ENCODE results near the gene THOC2. TPM values are rescaled to one million over a fixed set of nuclear protein-coding genes. Genes with fewer than 3 reads are reported as not detected.

The THOC2 gene
- polyA plus RNA-seq, 3 donors: 12.5 to 44.7 (median 21.4) TPM

GRCh38 chrX:123625477-123625876 is 107.4 kb downstream of the THOC2 start:
- Histone ChIP-seq H3K4me2 (replicated peaks; ENCODE audit: extremely low read depth, low read length, poor library complexity, severe bottlenecking) (no peak overlapping the region), H3K4me3 (replicated peaks in 1 of 3; ENCODE audit: low read depth in 2 of 3, low read length in 3 of 3) (no peak overlapping the region), H3K79me2 (ENCODE audit: insufficient read depth, low read length) (no peaks in the 10 kb centered on the region), H3K27me3 (ENCODE audit: control insufficient read depth in 2 of 2, insufficient read depth in 2 of 2, low read length in 2 of 2) (no peaks in the 10 kb centered on the region), H3K36me3 (replicated peaks in 1 of 2; ENCODE audit: control insufficient read depth in 1 of 2, insufficient read depth in 2 of 2, low read length in 2 of 2) (peaks cover 52 to 85% of the 10 kb centered on the region in 2 donors), H3K9me3 (replicated peaks in 1 of 2; ENCODE audit: control insufficient read depth in 1 of 2, insufficient read depth in 1 of 2, low read length in 2 of 2) (no peaks in the 10 kb centered on the region), H3K9ac (ENCODE audit: insufficient read depth, low read length, poor library complexity, severe bottlenecking) (no peak overlapping the region), H2AFZ (ENCODE audit: insufficient read depth, low read depth, low read length, poor library complexity, severe bottlenecking) (no peak overlapping the region), H3K27ac (ENCODE audit: low read depth in 1 of 2, low read length in 2 of 2) (no peak overlapping the region), H3K4me1 (ENCODE audit: control insufficient read depth in 1 of 2, insufficient read depth in 2 of 2, low read length in 2 of 2) (no peaks in the 10 kb centered on the region), H4K20me1 (ENCODE audit: insufficient read depth, low read length) (no peaks in the 10 kb centered on the region)
- Mint-ChIP-seq H3K9me3 (no peaks in the 10 kb centered on the region), H3K36me3 (peaks cover 53 to 63% of the 10 kb centered on the region in 2 donors), H3K27ac (no peak overlapping the region), H3K4me1 (no peaks in the 10 kb centered on the region), H3K4me3 (no peak overlapping the region), H3K27me3 (ENCODE audit: low read depth in 3 of 3) (no peaks in the 10 kb centered on the region)
- no peak for DNase-seq
- TF ChIP-seq CTCF (IDR thresholded peaks at IDR 0.05): no peak
- intact Hi-C loops (cut with micrococcal nuclease): no loop called here
- no CpG with 5 or more reads among the region's 1 CpG for WGBS (ENCODE audit: insufficient coverage)

- H3K79me2 ChIP-seq (ENCODE audit: insufficient read depth, low read length): no peaks in the 10 kb centered on the region
- intact Hi-C loops (cut with micrococcal nuclease): loop anchor here in 1 of 2 donors (10.0 kb wide), 1 partner anchor 468 kb away; no protein-coding TSS in a partner anchor
- H3K4me1 ChIP-seq (ENCODE audit: control insufficient read depth in 1 of 2, insufficient read depth in 2 of 2, low read length in 2 of 2): no peaks in the 10 kb centered on the region
- TF ChIP-seq CTCF (IDR thresholded peaks at IDR 0.05): no peak
- no peak overlapping the region for H2AFZ ChIP-seq (ENCODE audit: insufficient read depth, low read depth, low read length, poor library complexity, severe bottlenecking)
- DNase-seq: no peak
- H4K20me1 ChIP-seq (ENCODE audit: insufficient read depth, low read length): no peaks in the 10 kb centered on the region
- H3K27me3 ChIP-seq (ENCODE audit: control insufficient read depth in 2 of 2, insufficient read depth in 2 of 2, low read length in 2 of 2): no peaks in the 10 kb centered on the region
- no peaks in the 10 kb centered on the region for H3K9me3 ChIP-seq (replicated peaks in 1 of 2; ENCODE audit: control insufficient read depth in 1 of 2, insufficient read depth in 1 of 2, low read length in 2 of 2)
- H3K27ac Mint-ChIP-seq: no peak overlapping the region
- no peak overlapping the region for H3K9ac ChIP-seq (ENCODE audit: insufficient read depth, low read length, poor library complexity, severe bottlenecking)
- H3K4me2 ChIP-seq (replicated peaks; ENCODE audit: extremely low read depth, low read length, poor library complexity, severe bottlenecking): no peak overlapping the region
- no peak overlapping the region for H3K4me3 Mint-ChIP-seq
- H3K36me3 ChIP-seq (replicated peaks in 1 of 2; ENCODE audit: control insufficient read depth in 1 of 2, insufficient read depth in 2 of 2, low read length in 2 of 2): peaks cover 37 to 88% of the 10 kb centered on the region in 2 donors
- H3K9me3 Mint-ChIP-seq: no peaks in the 10 kb centered on the region
- WGBS (ENCODE audit: insufficient coverage): no CpG with 5 or more reads among the region's 1 CpG
- H3K27ac ChIP-seq (ENCODE audit: low read depth in 1 of 2, low read length in 2 of 2): no peak overlapping the region
- no peaks in the 10 kb centered on the region for H3K27me3 Mint-ChIP-seq (ENCODE audit: low read depth in 3 of 3)
- no peaks in the 10 kb centered on the region for H3K4me1 Mint-ChIP-seq
- H3K4me3 ChIP-seq (replicated peaks in 1 of 3; ENCODE audit: low read depth in 2 of 3, low read length in 3 of 3): no peak overlapping the region
- peaks cover 41 to 57% of the 10 kb centered on the region in 2 donors for H3K36me3 Mint-ChIP-seq
Observed at GRCh38 chrX:123617007-123617406, 115.8 kb downstream of the THOC2 start.

Data from CD14-positive monocyte (primary cell).